ENCODE measurements around the gene ITGA2B.
"Not testable (repeated sequence)": the region's sequence is repeated elsewhere in the genome, so short reads cannot be mapped to it uniquely, and the experiment has no call there.

ITGA2B gene
- 0.63 to 0.97 reads per million in 2 donors for total RNA-seq

DNA sequence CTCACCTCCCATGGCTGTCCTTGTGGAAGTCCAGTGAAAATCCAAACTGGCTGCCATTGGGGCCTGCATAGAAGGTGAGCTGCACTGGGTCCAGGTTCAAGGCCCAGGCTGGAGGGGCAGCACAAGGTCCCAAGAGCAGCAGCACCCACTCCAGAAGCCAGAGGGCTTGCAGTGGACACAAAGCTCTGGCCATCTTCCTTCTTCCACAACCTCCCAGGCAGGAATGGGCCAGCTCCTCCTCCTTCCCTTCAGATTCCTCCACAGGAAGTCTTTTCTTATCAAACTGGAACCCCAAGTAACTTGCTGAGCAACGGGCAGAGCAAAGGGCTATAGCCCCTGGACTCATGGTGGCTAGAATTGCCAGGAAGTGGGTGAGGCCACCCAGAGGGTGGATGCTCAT is at the start of gene ITGA2B:
TSS of gene ITGA2B (minus strand) at position 369 of the 400 bp plus-strand sequence. CDS start at position 193, 176 bp downstream.
- DNase-seq = no peak

DNA sequence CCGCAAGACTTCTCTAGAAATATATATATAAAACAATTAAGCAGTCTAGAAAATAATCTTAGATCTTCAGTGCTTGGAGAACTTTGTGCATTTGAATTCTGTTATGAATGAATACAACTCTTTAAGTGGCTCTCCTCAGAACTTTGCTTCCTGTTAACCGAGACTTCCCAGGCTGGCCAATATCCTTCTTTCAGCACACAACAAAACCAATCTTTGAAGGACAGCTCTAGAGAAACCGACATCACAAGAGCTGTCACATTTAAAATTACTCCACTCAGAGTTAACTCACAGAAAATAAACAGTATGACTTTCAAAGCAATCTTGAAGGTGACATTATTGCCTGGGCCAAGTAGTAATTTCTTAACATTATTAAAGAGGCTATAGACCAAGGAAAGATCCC is 49.7 kb upstream of the ITGA2B start:
- no peak for DNase-seq

DNA sequence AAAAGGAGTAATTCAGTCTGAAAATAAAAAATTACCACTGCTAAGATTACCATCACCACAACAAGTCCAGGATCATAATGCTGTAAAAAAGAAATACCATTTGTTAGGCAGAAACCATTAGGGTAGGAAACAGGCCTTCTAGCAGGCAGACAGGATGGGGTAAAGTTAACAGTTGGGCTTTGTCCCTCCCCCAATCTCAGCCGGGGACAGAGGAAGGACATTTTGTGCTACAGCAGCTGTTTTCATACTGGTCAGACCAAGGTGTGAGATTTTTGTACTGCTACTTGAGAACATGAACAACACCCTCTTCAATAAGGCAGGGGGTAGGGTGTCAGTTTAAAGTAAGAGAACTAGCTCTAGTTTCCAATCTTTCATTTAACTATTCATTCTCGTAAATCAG is 49.2 kb upstream of the ITGA2B start:
- DNase-seq = no peak

DNA sequence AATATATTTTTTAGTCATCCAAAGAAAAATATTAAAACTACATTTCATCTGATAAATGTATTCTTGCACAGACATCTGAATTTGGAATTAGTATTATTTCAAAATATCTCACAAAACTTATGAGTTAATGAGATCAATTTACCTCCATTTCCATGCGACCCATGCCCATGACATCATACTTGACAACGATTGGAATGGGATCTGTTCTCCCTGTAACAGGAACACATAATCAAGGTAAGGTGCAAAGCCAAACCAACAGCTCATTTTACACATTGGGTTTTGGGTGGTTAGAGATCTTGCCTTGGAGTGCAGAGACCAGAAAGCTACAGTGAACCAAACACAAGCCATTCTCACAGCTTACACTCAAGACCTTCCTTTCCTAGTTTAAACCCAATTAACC is 46.9 kb upstream of the ITGA2B start:
- DNase-seq = no peak

DNA sequence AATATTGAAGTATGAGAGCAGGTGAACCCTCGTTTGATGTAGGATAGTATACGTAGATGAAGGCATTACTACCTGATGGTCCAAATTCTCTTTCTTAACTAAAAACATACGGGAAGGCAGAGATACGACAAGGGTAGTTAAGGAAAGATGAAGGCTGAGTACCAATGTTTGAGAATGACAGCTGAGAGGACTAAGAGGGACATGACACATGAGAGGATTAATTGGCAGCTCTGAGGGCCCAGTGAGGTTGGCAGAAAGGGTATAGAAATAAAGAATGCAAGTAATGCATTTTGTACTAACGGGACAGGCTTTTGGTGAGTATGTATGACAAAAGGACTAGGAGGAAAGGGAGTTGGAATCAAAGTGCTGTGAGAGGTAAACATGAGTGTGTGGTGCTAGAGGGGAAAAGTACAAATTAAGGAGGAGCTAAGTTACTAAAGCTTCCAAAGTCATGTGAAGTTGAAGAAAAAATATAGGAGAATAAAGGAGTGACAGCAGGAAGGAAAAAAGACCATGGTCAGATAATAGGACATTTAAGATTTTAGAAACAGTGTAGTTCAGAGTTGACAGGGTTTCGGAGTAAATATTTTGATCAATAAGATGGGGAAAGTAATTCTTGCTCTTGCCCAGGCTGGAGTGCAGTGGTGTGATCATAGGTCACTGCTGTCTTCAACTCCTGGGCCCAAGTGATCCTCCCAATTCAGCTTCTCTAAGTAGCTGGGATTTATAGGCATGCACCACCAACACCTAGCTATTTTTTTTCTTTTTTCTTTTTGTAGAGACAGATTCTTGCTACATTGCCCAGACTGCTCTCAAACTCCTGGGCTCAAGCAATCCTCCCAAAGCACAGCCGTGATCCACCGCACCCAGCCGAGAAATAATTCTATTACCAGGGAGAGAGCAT is 43.1 kb upstream of the ITGA2B start:
- no peak for DNase-seq

DNA sequence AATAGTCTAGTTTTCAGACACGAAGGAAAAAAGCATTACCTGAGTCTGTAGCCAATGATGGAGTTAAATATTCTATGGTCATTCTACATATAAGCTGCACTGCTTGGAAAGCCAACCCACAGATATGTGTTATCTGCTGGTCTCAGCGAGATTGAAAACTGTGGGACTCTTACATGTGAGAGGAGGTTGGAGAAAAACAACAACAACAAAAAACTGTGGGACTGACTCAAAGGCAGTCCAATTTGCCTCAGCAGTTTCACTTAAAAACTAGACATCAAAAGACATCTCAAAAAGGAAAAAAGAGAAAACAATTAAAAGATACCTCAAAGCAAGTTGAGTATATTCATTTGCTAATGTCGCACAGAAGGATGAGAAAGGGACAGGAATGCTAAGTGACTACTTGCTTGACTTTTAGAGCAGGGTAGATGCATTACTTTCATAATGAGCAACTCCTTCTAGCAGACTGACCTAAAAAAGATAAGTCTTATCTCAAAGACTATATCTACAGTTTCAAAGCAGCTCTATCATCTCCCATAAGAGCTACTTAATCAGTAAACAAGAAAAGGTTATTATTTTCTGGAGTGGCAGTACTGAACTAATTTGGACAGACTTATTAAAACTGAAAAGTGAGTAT is 35.5 kb upstream of the ITGA2B start:
- DNase-seq = no peak

DNA sequence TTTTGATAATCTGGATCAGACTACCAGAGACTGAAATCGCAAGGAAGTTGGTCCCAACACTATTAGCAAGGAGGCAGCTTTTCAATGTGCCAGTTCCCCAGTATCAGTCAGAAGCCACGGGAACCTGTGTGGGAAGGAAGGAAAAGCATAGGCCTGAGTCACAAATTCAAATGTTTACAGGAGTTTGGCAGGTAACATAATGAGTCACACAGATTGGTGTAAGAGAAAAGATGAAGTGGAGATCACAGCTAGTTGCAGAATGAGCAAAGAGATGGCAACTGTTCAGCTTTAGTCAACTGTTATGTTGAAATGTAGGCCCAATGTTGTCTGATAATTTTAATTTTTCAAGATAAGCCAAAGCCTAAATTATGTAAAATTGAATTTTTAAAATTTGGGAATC is 28.1 kb upstream of the ITGA2B start:
- no peak for DNase-seq

DNA sequence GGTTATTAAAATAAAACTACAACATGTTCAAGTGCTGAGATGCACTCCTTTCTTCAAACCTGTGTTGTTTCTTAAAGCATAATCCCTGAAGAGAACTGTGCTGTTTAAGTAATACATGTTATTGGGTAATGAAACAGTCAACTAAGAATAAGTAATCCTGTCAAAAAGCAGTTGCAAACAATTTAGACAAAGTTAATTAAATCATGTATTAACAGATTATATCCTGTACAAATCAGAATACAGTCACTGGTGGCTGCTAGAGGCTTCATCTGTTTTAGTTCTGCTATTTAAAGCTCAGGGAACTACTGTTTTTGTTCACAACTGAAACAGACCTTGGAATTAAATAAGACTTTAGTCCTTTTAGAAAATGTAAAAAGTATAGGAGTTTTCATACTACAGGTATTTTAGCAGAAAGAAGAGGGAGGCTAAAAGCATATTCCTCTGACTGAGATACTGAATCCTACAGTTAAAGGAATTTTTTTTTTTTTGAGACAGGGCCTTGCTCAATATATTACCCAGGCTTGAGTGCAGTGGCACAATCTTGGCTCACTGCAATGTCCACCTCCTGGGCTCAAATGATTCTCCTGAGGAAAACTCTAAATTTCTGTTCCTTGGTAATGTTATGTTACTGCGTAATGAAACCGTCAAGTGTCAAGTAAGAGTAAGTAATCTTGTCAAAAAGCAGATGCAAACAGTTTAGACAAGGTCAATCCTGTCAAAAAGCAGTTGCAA is 27.3 kb upstream of the ITGA2B start:
- DNase-seq = no peak

DNA sequence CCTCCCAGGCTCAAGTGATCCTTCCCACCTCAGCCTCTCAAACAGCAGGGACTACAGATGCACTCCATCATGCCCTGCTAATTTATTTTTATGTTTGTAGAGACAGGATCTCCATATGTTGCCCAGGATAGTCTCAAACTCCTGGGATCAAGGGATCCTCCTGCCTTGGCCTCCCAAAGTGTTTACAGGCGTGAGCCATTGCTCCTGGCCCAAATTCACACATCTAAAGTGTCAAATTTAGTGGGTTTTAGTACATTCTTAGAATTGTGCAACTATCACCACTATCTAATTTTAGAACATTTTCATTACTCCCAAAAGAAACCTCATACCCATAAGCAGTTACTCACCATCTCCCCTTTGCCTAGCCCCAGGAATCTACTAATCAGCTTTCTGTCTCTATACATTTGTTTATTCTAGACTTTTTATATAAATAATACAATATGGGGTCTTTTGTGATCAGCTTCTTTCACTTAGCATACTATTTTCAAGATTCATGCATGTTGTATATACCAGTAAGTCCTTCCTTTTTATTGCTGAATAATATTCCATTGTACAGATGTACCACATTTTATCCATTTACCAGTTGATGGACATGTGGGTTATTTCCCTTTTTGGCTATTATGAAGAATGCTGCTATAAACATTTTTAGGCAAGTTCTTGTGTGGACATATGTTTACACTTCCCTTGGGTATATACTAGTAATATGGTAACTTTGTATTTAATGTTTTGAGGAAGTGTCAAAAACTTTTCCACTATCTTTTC is 25.1 kb upstream of the ITGA2B start:
- DNase-seq = no peak

DNA sequence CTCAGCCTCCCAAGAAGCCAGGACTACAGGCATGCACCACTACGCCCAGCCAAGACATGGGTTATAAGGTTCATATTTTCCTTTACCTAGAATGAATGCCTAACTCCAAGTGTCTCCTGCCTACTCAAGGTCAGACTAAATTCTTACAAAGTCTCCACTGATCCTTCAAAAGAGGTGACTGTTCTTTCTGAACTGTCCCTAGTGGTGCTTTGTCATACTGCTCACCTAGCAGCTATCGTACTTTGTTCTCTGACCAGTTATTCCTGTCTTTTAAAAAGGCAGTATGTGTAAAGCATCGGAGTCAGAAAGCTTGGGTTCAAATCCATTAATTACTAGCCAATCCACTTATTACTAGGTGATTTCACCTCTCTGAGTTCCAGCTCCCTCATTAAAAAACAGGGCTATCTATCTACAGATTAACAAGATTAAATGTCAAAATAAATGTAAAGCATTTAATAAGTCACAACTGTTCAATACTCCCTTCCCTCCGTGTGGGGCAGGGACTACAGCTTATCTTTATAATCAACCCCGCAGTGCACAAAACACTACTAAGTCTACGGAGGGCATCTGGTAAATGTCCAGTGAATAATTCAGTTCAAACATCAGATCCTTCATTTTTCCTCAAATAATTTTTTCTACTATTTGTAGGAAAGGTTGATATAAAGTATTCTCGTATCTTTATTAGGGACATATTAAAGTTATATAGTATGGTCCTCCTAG is 20.0 kb upstream of the ITGA2B start:
- no peak for DNase-seq

DNA sequence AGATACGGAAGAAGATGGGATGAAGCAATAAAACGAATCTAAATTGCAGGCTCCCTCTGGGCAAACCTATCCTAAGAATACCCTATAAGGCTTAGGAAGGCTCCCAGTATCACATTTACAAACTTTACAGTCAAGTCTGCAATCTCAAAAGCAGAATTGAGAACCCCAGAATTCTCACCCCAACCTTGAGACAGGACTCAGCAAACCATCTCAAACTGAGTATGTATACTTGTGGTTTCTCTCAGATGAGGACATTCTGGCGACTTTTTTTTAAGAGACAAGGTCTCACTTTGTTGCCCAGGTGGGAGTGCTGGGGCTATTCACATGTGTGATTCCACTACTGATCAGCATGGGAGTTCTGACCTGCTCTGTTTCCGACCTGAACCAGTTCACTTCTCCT is 19.3 kb upstream of the ITGA2B start:
- DNase-seq = no peak

DNA sequence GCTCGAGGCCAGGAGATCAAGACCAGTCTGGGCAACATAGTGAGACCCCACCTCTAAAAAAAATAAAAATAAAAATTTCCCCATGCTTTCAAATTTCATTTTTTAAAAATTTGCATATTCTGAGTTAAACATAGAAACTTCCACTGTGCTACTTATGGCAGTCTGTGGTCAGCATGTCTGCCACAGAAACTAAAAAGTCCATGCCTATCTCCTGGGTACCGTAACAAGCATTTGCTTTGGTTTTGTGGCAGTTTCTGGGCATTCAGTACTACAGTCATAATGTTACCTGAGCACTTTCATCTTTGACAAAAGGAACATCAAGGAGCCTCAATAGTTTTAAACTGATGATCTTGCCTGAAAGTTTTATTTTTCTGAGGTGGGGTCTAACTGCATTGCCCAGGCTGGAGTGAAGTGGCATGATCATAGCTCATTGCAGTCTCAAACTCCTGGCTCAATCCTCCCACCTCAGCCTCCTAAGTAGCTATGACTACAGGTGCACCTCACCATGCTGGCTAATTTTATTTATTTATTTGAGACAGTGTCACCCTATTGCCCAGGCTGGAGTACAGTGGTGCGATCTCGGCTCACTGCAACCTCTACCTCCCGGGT is 13.2 kb upstream of the ITGA2B start:
- DNase-seq = no peak

DNA sequence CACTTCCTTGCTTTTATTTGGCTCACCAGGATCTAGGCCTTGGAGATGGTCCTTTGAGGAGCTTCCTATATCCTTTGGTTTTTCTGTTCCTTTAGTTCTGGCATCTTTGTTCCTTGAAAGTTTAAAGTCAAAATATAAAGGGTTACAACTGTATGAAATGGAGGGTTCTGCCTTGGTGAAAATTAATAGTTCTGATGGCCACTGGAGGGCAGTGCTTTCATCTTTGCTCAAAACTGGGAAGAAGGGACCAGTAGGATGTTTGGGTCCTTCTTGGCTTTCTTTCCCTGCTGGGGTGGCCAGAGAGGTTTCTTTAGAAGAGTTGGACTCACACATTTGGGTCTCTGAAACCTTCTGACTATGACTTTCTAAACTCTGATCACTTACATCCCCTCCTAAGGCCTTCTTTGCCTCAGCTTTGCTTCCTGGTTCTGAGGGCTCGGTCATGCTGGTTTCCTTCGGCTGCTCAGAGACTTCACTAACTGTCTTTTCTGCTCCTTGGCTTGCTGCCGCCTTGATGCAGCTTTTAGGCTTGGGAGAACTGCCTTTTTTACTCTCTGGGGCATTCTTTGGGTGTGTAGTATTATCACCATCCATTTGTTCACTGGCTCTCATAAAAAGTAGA is 10.9 kb upstream of the ITGA2B start:
- no peak for DNase-seq

DNA sequence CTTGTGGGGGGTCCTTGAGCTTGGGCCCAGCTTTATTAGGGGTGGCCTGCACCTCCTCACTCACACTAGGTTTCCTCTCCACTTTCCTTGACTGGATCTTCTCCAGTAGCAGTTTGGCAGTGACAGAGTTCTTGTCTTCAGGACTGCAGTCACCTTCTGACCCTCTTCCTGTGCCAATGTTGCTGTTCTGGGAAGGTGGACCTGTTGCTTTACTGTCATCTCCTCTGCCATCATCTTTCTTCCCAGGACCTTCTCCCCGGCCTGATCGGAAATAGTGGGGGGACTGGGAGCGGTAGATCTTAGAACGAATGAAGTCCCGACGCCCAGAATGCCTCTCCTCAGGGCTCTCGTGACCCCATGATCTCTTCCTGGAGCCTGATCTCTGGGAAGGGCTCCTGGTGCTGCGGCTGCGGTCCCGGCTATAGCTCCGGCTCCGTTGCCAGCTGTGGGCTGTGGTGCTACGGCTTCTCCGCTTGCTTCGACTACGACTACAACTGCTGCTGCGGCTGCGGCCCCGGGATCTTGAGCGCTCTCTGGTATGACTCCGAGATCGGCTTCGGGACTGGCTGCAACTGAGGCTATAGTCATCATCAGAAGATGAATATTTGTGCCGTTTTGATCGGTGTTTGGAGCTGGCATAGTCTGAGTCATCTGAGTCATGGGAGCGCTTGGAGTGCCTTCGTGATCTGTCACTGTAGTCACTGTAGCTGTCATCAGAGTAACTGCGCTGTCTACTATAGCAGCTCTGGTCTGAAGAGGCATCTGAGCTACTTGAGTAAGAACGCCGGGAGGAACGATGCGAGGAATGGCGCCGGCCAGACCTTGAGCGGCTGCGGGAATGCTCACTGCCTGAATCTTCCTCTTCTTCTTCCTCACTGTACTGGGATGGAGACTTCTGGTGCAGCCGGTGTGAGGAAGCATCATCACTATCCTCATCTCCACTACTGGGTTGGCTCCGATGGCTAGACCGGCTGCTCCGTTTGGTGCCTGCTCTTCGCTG is 9.5 kb upstream of the ITGA2B start:
- no peak for DNase-seq

DNA sequence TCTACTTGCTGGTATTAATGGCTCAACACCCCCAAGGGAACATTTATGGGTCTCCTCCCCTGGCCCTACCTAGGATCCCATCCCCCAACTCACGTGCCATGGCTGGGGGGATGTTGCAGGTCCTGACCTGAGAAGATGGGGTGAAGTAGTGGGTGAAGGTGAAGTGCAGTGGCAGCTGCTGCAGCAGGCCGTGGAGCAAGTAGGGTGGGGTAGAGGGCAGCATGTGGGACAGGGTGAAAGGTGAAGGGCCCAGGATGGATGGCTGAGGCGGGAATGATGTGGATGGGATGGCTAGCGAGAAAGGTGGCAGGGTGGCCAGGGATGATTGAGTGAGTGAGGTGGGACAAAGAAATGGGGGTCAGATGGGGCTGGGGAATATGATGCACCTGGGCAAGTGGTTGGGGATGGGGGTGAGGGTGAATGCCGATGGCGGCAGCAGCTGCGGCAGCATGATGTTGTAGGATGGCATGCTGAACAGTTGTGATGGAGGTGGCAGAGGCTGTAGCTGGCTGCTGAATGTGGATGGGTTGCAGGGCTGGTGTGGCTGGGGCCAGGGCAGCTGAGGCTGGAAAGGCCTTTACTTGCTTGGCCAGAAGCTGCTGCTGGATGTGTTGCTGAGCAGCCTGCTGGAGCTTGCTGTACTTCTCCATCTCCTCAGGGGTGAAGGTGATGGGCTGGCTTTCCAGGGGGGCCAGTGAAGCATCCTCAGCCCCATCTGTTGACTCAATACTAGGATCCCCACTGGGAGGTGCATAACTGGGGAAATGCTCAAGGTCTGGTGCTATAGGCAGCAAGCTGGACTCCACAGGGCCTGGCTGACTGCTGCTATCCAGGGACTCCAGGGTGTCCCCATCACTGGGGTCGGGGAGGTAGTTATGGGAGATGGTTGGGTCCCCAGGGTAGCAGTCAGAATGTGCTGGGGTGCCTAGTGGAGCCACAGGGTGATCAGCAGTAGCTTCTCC is 8.3 kb upstream of the ITGA2B start:
- DNase-seq = no peak

DNA sequence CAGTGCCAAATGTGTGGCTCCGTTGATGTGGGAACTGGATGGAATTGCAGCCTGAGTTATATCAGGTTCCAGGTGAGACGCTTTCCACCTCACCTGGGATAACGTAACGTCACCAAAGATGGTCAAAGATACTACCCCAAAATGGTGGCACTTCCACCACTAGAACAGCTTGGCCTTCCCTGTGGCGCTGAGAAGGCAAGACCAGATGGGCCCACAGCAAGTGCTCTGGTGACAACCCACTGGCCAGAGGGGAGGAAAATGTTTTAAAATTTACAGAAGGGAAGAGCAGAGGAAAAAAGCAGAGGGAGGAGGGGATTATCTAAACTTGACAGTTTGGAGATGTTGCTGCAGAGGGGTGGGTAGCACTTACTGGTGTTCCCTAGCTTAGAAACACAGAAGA is 7.5 kb upstream of the ITGA2B start:
- DNase-seq = no peak

DNA sequence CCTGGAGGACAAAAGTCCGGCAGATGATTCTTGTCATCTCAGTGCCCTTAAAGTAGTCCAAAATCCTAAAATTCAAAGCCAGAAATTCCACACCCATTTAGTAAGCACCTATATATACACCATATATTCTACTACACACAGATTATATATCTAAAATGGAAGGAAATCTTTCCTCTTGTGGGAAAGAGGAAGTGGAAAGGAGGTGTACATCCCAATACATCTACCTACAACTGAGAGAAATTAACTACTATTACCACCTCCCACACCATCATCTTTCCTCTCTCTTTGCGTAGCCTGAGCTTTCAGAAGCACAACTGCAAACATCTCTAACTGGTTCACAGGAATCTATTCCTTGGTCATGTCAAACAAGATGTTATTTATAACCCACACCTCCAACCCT is 5.4 kb upstream of the ITGA2B start:
- DNase-seq = no peak

DNA sequence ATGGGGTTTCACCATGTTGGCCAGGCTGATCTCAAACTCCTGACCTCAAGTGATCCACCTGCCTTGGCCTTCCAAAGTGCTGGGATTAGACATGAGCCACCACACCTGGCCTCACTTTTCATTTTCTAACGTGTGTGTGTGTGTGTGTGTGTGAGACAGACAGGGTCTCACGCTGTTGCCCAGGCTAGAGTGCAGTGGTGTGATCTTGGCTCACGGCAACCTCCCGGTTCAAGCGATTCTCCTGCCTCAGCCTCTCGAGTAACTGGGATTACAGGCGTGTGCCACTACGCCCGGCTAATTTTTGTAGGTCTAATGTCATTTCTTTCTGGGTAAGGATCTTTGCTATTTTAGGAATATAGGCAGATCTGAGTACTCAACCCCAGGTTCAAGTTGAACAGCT is 4.7 kb upstream of the ITGA2B start:
- DNase-seq = not testable (repeated sequence)

Data from T-helper 9 cell (primary cell).